ENCODE results near the gene SEMA4D. TPM values are rescaled to one million over a fixed set of nuclear protein-coding genes. Genes with fewer than 3 reads are reported as not detected.

SEMA4D gene
- total RNA-seq, 1 experiment from 2014 or later = 48.4 TPM

- no TSS peak for BruUV-seq (replicated peaks)
- Histone ChIP-seq H3K4me1 (replicated peaks; ENCODE audit: insufficient read depth) (peaks cover 6% of the 10 kb centered on the region; the same call in 1 of the 2 replicates), H3K79me2 (ENCODE audit: low read depth) (no peaks in the 10 kb centered on the region), H3K4me3 (no peak overlapping the region), H3F3A (ENCODE audit: insufficient read depth, low read depth) (no peaks in the 10 kb centered on the region), H3K27me3 (ENCODE audit: insufficient read depth, low read depth) (no peaks in the 10 kb centered on the region), H3K27ac (no peak overlapping the region), H3K9me3 (ENCODE audit: insufficient read depth, low read depth) (no peaks in the 10 kb centered on the region), H2AFZ (no peak overlapping the region), H3K9me2 (ENCODE audit: insufficient read depth) (no peaks in the 10 kb centered on the region), H3K4me2 (no peak overlapping the region), H4K20me1 (ENCODE audit: insufficient read depth) (peaks cover 3% of the 10 kb centered on the region; the same call in 1 of the 2 replicates), H3K36me3 (ENCODE audit: low read depth) (no peaks in the 10 kb centered on the region)
- TF ChIP-seq CTCF (conservative IDR thresholded peaks at IDR 0.05) (no peak), EZH2 (IDR thresholded peaks at IDR 0.05; ENCODE audit: low read depth) (no peak)
- CTCF ChIA-PET = no interaction called here
- intact Hi-C loops (cut with micrococcal nuclease; ENCODE audit: unreplicated experiment) = no loop called here
- POLR2A ChIA-PET (ENCODE audit: unreplicated experiment) = no interaction called here
- no peak for DNase-seq
These were observed 30.7 kb downstream of the SEMA4D start for GRCh38 chr9:89467278-89467625.

GRCh38 chr9:89466451-89467277, 31.2 kb downstream of the SEMA4D start:
- BruUV-seq (replicated peaks) = no TSS peak
- DNase-seq = no peak
- CTCF ChIA-PET = no interaction called here

GRCh38 chr9:89465726-89466308, 32.1 kb downstream of the SEMA4D start:
- no peaks in the 10 kb centered on the region for H3F3A ChIP-seq (ENCODE audit: insufficient read depth, low read depth)
- no TSS peak for BruUV-seq (replicated peaks)
- H3K9me2 ChIP-seq (ENCODE audit: insufficient read depth) = no peaks in the 10 kb centered on the region
- no peak overlapping the region for H3K4me3 ChIP-seq
- no peak for DNase-seq
- no peak overlapping the region for H3K27ac ChIP-seq
- no peak for TF ChIP-seq CTCF (conservative IDR thresholded peaks at IDR 0.05)
- TF ChIP-seq EZH2 (IDR thresholded peaks at IDR 0.05; ENCODE audit: low read depth) = no peak
- intact Hi-C loops (cut with micrococcal nuclease; ENCODE audit: unreplicated experiment) = no loop called here
- H3K36me3 ChIP-seq (ENCODE audit: low read depth) = no peaks in the 10 kb centered on the region
- no peak overlapping the region for H2AFZ ChIP-seq
- H3K27me3 ChIP-seq (ENCODE audit: insufficient read depth, low read depth) = no peaks in the 10 kb centered on the region
- peaks cover 6% of the 10 kb centered on the region; the same call in 1 of the 2 replicates for H3K4me1 ChIP-seq (replicated peaks; ENCODE audit: insufficient read depth)
- H3K79me2 ChIP-seq (ENCODE audit: low read depth) = no peaks in the 10 kb centered on the region
- H4K20me1 ChIP-seq (ENCODE audit: insufficient read depth) = peaks cover 3% of the 10 kb centered on the region; the same call in 1 of the 2 replicates
- no peak overlapping the region for H3K4me2 ChIP-seq
- POLR2A ChIA-PET (ENCODE audit: unreplicated experiment) = no interaction called here
- H3K9me3 ChIP-seq (ENCODE audit: insufficient read depth, low read depth) = no peaks in the 10 kb centered on the region
- CTCF ChIA-PET = no interaction called here

More at GRCh38 chr9:89466451-89467277, 31.2 kb downstream of the SEMA4D start:
- H3F3A ChIP-seq (ENCODE audit: insufficient read depth, low read depth) = no peaks in the 10 kb centered on the region
- H3K4me1 ChIP-seq (replicated peaks; ENCODE audit: insufficient read depth) = peaks cover 6% of the 10 kb centered on the region; the same call in 1 of the 2 replicates
- H4K20me1 ChIP-seq (ENCODE audit: insufficient read depth) = peaks cover 3% of the 10 kb centered on the region; the same call in 1 of the 2 replicates
- H3K4me2 ChIP-seq = no peak overlapping the region
- POLR2A ChIA-PET (ENCODE audit: unreplicated experiment) = no interaction called here
- H3K36me3 ChIP-seq (ENCODE audit: low read depth) = no peaks in the 10 kb centered on the region
- intact Hi-C loops (cut with micrococcal nuclease; ENCODE audit: unreplicated experiment) = no loop called here
- H3K27ac ChIP-seq = no peak overlapping the region
- H3K27me3 ChIP-seq (ENCODE audit: insufficient read depth, low read depth) = no peaks in the 10 kb centered on the region
- TF ChIP-seq CTCF (conservative IDR thresholded peaks at IDR 0.05) (no peak), EZH2 (IDR thresholded peaks at IDR 0.05; ENCODE audit: low read depth) (no peak)
- H3K4me3 ChIP-seq = no peak overlapping the region
- H3K9me2 ChIP-seq (ENCODE audit: insufficient read depth) = no peaks in the 10 kb centered on the region
- no peaks in the 10 kb centered on the region for H3K9me3 ChIP-seq (ENCODE audit: insufficient read depth, low read depth)
- no peaks in the 10 kb centered on the region for H3K79me2 ChIP-seq (ENCODE audit: low read depth)
- no peak overlapping the region for H2AFZ ChIP-seq

All from PC-9 (cell line).